Keratinocyte (primary cell): ENCODE results near the gene NKX1-2. TPM values are rescaled to one million over a fixed set of nuclear protein-coding genes. Genes with fewer than 3 reads are reported as not detected.

ENCODE experiments used
- DNase-seq: peaks from one replicate; pipeline ENCODE4 v3.0.0-alpha.2; 2011; ENCODE audit warnings: low read depth, missing footprints, low spot score
- FAIRE-seq: peaks from 2 replicates; lab custom pipeline; 2011; peaks lifted over from hg19 to GRCh38; lab: Jason Lieb, UNC
- H2AFZ ChIP-seq: 2 replicates; pipeline ENCODE4 v1.6.0; 2012; ENCODE audit warnings: low read length, control low read depth, inconsistent platforms; ENCODE audit not compliant: control insufficient read depth
- H3K27ac ChIP-seq: 2 replicates; pipeline ENCODE4 v1.5.1; 2011; ENCODE audit warnings: low read length; ENCODE audit not compliant: control insufficient read depth, insufficient read depth
- H3K27me3 ChIP-seq: 3 replicates; pipeline ENCODE4 v1.6.0; 2011; ENCODE audit warnings: low read length; ENCODE audit not compliant: control insufficient read depth, insufficient read depth; ENCODE audit errors: extremely low read depth
- H3K36me3 ChIP-seq, 2 experiments: 2 replicates in 1 of 2; 3 replicates in 1 of 2; pipeline ENCODE4 v1.5.1; 2011; ENCODE audit warnings: low read length in 2 of 2, mild to moderate bottlenecking in 1 of 2; ENCODE audit not compliant: control insufficient read depth in 2 of 2, insufficient read depth in 2 of 2; ENCODE audit errors: extremely low read depth in 1 of 2
- H3K4me1 ChIP-seq: 3 replicates; pipeline ENCODE4 v1.5.1; 2011; ENCODE audit warnings: low read length; ENCODE audit not compliant: control insufficient read depth, insufficient read depth; ENCODE audit errors: extremely low read depth
- H3K4me2 ChIP-seq: 3 replicates; pipeline ENCODE4 v1.6.0; 2011; ENCODE audit warnings: low read depth, low read length; ENCODE audit not compliant: control insufficient read depth, insufficient read depth; ENCODE audit errors: extremely low read depth
- H3K4me3 ChIP-seq, 3 experiments: fragments of 200-600 bp in 1 of 3; sonication (generic) in 1 of 3; 2 replicates in 2 of 3; 3 replicates in 1 of 3; pipeline ENCODE4 v1.5.1; 2011 to 2016; ENCODE audit warnings: low read length in 3 of 3, mild to moderate bottlenecking in 3 of 3, control low read depth in 2 of 3, inconsistent platforms in 1 of 3, low read depth in 1 of 3, mixed read lengths in 1 of 3, mixed run types in 1 of 3, moderate library complexity in 1 of 3; ENCODE audit not compliant: control insufficient read depth in 2 of 3, insufficient read depth in 2 of 3; ENCODE audit errors: extremely low read depth in 1 of 3
- H3K79me2 ChIP-seq: 2 replicates; pipeline ENCODE4 v1.6.0; 2012; ENCODE audit warnings: low read length; ENCODE audit not compliant: control insufficient read depth, insufficient read depth
- H3K9ac ChIP-seq: 3 replicates; pipeline ENCODE4 v1.6.0; 2011; ENCODE audit warnings: low read length; ENCODE audit not compliant: control insufficient read depth, insufficient read depth; ENCODE audit errors: extremely low read depth
- H3K9me1 ChIP-seq: 3 replicates; pipeline ENCODE4 v1.6.0; 2011; ENCODE audit warnings: low read length; ENCODE audit not compliant: control insufficient read depth, insufficient read depth; ENCODE audit errors: extremely low read depth
- H3K9me3 ChIP-seq: 2 replicates; pipeline ENCODE4 v1.5.1; 2012; ENCODE audit warnings: low read depth, low read length; ENCODE audit not compliant: control insufficient read depth
- H4K20me1 ChIP-seq: 3 replicates; pipeline ENCODE4 v1.6.0; 2011; ENCODE audit warnings: low read length; ENCODE audit not compliant: control insufficient read depth, insufficient read depth; ENCODE audit errors: extremely low read depth
- CTCF ChIP-seq, 3 experiments: IDR thresholded peaks in 1 of 3; conservative IDR thresholded peaks in 1 of 3; optimal IDR thresholded peaks in 1 of 3; 2 replicates in 2 of 3; 3 replicates in 1 of 3; pipeline versions ENCODE3 to v1.5.1; 2011; ENCODE audit warnings: low read length in 3 of 3, mild to moderate bottlenecking in 3 of 3, moderate library complexity in 2 of 3, control low read depth in 1 of 3, inconsistent platforms in 1 of 3; ENCODE audit not compliant: insufficient read depth in 2 of 3; ENCODE audit errors: extremely low read depth in 1 of 3
- EZH2 ChIP-seq: IDR thresholded peaks from one replicate; pipeline ENCODE4 v1.6.1; 2012; ENCODE audit warnings: inconsistent platforms, mild to moderate bottlenecking, low read length, moderate library complexity
- dilution Hi-C: fragments of 300-500 bp; cut with MboI; formaldehyde crosslinking; loops from one replicate; pipeline ENCODE4 v1.7.0; 2020; ENCODE audit warnings: low sequenced_read_pairs; ENCODE audit not compliant: extremely low pct_ligation_motif_present
- polyA minus RNA-seq, 3 experiments: library from RNA; depleted of rRNA, polyadenylated mRNA; stranded (reverse); fragments of >200 nt; gene quantifications; 1 replicate in 1 of 3; 2 replicates in 1 of 3; 3 replicates in 1 of 3; pipeline ENCODE4 v1.2.3, GENCODE V29; 2011
- polyA plus RNA-seq, 5 experiments: library from polyadenylated mRNA; depleted of rRNA in 3 of 5; stranded (reverse) in 3 of 5; stranded (forward) in 1 of 5; unstranded in 1 of 5; fragments of >200 nt; gene quantifications; 1 replicate in 1 of 5; 2 replicates in 3 of 5; 3 replicates in 1 of 5; pipeline versions ENCODE4 v1.2.1 to v1.2.3, GENCODE V29; 2011 to 2012; ENCODE audit warnings: missing spikeins in 2 of 5, low read depth in 1 of 5, low replicate concordance in 1 of 5

NKX1-2 gene
- polyA plus RNA-seq (0.89 to 3.6 TPM (median 1.9 TPM) in 3 replicates), polyA minus RNA-seq (1.0 to 2.5 TPM (median 1.2 TPM) in 3 replicates)
- polyA plus RNA-seq (2011; ENCODE audit: low read depth), result 3.4 TPM
- 1.4 and 3.2 TPM in 2 replicates for polyA plus RNA-seq (2011; cell fraction: cytosol; rRNA removed)
- polyA plus RNA-seq (2011; cell fraction: nucleus; rRNA removed), result 1.3 and 1.7 TPM in 2 replicates
- polyA plus RNA-seq (2012; ENCODE audit: low replicate concordance), result 1.9 and 3.3 TPM in 2 replicates
- polyA minus RNA-seq (2011; cell fraction: cytosol; rRNA and poly(A)+ RNA removed), result 3.5 TPM
- polyA minus RNA-seq (2011; cell fraction: nucleus; rRNA and poly(A)+ RNA removed), result 1.5 and 1.7 TPM in 2 replicates

GRCh38 chr10:124450012-124450782, at the start of gene NKX1-2:
NKX1-2 (minus strand) TSS chr10:124450035; CDS start chr10:124449943, 92 bp downstream.
- no peaks in the 10 kb centered on the region for H3K9me1 ChIP-seq
- H3K4me1 ChIP-seq, result peaks cover 10% of the 10 kb centered on the region
- H2AFZ ChIP-seq, result peak within 1 kb of the TSS; percentile 84
- FAIRE-seq (peak; percentile 60), DNase-seq (no peak)
- H3K27ac ChIP-seq, result no peak within 1 kb of the TSS
- no peaks in the 10 kb centered on the region for H3K79me2 ChIP-seq
- dilution Hi-C loops, result no loop called here
- peak within 1 kb of the TSS; percentile 56 for H3K9ac ChIP-seq
- H4K20me1 ChIP-seq, result no peaks in the 10 kb centered on the region
- TF ChIP-seq EZH2 (no peak), CTCF (optimal IDR thresholded peaks at IDR 0.05 in 1 of 3, IDR thresholded peaks at IDR 0.05 in 1 of 3, conservative IDR thresholded peaks at IDR 0.05 in 1 of 3; ENCODE audit: extremely low read depth in 1 of 3, insufficient read depth in 2 of 3, low read length in 3 of 3) (no peak)
- peak within 1 kb of the TSS; percentile 90 for H3K4me2 ChIP-seq
- peak within 1 kb of the TSS; percentile 46 to 67 (median 57) for H3K4me3 ChIP-seq
- no peaks in the 10 kb centered on the region for H3K9me3 ChIP-seq
- no peaks in the 10 kb centered on the region for H3K36me3 ChIP-seq
- H3K27me3 ChIP-seq, result peaks cover 14% of the 10 kb centered on the region

GRCh38 chr10:124498056-124498455, 48.2 kb upstream of the NKX1-2 start:
- TF ChIP-seq CTCF (optimal IDR thresholded peaks at IDR 0.05 in 1 of 3, IDR thresholded peaks at IDR 0.05 in 1 of 3, conservative IDR thresholded peaks at IDR 0.05 in 1 of 3; ENCODE audit: extremely low read depth in 1 of 3, insufficient read depth in 2 of 3, low read length in 3 of 3) (no peak), EZH2 (no peak)
- DNase-seq (no peak), FAIRE-seq (peak; percentile 34)
- Histone ChIP-seq H3K9me3 (peaks cover 2% of the 10 kb centered on the region), H3K36me3 (peaks cover 0 to 7% of the 10 kb centered on the region in 2 experiments), H3K4me1 (no peaks in the 10 kb centered on the region), H2AFZ (no peak overlapping the region), H3K4me2 (no peak overlapping the region), H3K9ac (no peak overlapping the region), H3K27me3 (no peaks in the 10 kb centered on the region), H3K9me1 (no peaks in the 10 kb centered on the region), H4K20me1 (no peaks in the 10 kb centered on the region), H3K79me2 (no peaks in the 10 kb centered on the region), H3K4me3 (no peak overlapping the region), H3K27ac (no peak overlapping the region)
- dilution Hi-C loops, result no loop called here
